BJ (cell line): ENCODE measurements around the gene SPARCL1. TPM values are rescaled to one million over a fixed set of nuclear protein-coding genes. Genes with fewer than 3 reads are reported as not detected.

Experiments used
- polyA plus RNA-seq: library from polyadenylated mRNA; depleted of rRNA; stranded (reverse); fragments of >200 nt; gene quantifications from 2 replicates; pipeline ENCODE4 v1.2.3, GENCODE V29; 2011; rRNA removed

SPARCL1 gene
- polyA plus RNA-seq, 1 experiment = not detected

Other genes starting within 250 kb of the SPARCL1 start
- 0.07 TPM in 1 of 2 replicates, not detected in the other for gene HSD17B13, start 206.5 kb downstream of the SPARCL1 start, polyA plus RNA-seq
- 11.2 and 30.8 TPM in 2 replicates for gene HSD17B11, start 138.2 kb downstream of the SPARCL1 start, polyA plus RNA-seq
- 12.0 and 21.0 TPM in 2 replicates for gene NUDT9, start 106.8 kb downstream of the SPARCL1 start, polyA plus RNA-seq
- not detected in 2 replicates for gene DSPP, start 79.2 kb upstream of the SPARCL1 start, polyA plus RNA-seq
- gene DMP1, start 120.9 kb upstream of the SPARCL1 start, polyA plus RNA-seq = not detected in 2 replicates